Tibial artery (tissue), 4 donors: ENCODE data around the gene GNB4.

Experiments
- DNase-seq, 2 donors: peaks; one replicate each; pipeline ENCODE4 v3.0.0-alpha.2; 2019
- H3K27ac ChIP-seq, 2 donors: fragments of 200-600 bp; sonication (generic) in 1 of 2; 1 replicate in 1 of 2; 2 replicates in 1 of 2; pipeline ENCODE4 v1.5.1; 2018 to 2019; ENCODE audit warnings: mild to moderate bottlenecking in 1 of 2
- H3K27me3 ChIP-seq, 2 donors: fragments of 200-600 bp; sonication (generic) in 1 of 2; one replicate each; pipeline versions ENCODE4 v1.5.1 to v1.6.0; 2016 to 2019
- H3K36me3 ChIP-seq, 3 donors: fragments of 200-600 bp; sonication (generic) in 2 of 3; one replicate each; pipeline ENCODE4 v1.5.1; 2016 to 2019; ENCODE audit warnings: mild to moderate bottlenecking in 2 of 3
- H3K4me1 ChIP-seq, 4 donors: fragments of 200-600 bp; sonication (generic) in 2 of 4; 1 replicate in 3 of 4; 2 replicates in 1 of 4; pipeline ENCODE4 v1.5.1; 2016 to 2019
- H3K4me3 ChIP-seq, 2 donors: fragments of 200-600 bp; sonication (generic) in 1 of 2; 1 replicate in 1 of 2; 2 replicates in 1 of 2; pipeline ENCODE4 v1.5.1; 2018 to 2019; ENCODE audit warnings: mild to moderate bottlenecking in 2 of 2
- H3K9me3 ChIP-seq, 3 donors: fragments of 200-600 bp; sonication (generic) in 1 of 3; one replicate each; pipeline ENCODE4 v1.5.1; 2016 to 2019
- CTCF ChIP-seq, 2 experiments: fragments of 200-600 bp in 1 of 2; fragments of 450-650 bp in 1 of 2; IDR thresholded peaks; one replicate each; pipeline ENCODE4 v1.5.1; 2017 to 2019; ENCODE audit warnings: antibody characterized with exemption in 2 of 2, mild to moderate bottlenecking in 1 of 2, moderate library complexity in 1 of 2
- intact Hi-C: fragments of 100-400 bp; cut with DNase I; formaldehyde crosslinking; loops from one replicate; pipeline ENCODE4 v1.15.0; 2023; ENCODE audit warnings: low total_unique reads

The GNB4 gene

GRCh38 chr3:179415377-179415776 is 35.9 kb downstream of the GNB4 start:
- peaks cover 0 to 16% (median 1%) of the 10 kb centered on the region in 4 donors for H3K4me1 ChIP-seq
- H3K4me3 ChIP-seq: no peak overlapping the region
- no peaks in the 10 kb centered on the region for H3K27me3 ChIP-seq
- intact Hi-C loops: no loop called here
- TF ChIP-seq CTCF (IDR thresholded peaks at IDR 0.05): no peak
- no peaks in the 10 kb centered on the region for H3K9me3 ChIP-seq
- H3K36me3 ChIP-seq: peaks cover 0 to 41% (median 41%) of the 10 kb centered on the region in 3 donors
- no peak for DNase-seq
- H3K27ac ChIP-seq: peak overlapping the region in 1 of 2 donors; percentile 43

DNA sequence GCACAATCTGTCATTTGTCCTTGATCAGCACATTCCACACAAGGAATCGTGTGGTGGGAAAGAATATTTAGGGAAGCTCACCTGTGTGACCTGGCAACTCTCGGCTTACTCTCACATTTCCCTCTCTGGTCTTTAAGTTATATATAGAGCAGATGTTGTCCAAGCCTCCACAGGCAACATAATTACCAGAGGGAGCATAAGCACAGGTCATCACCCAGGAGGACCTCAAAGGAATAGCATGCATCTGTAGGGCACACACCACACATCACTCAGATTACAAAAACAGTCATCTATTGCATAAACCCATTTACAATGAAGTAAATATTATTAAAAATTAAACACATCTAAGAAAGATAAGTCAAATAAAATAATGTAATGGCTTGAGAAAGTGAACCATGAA is 36.5 kb downstream of the GNB4 start:
- Histone ChIP-seq H3K27me3 (no peaks in the 10 kb centered on the region), H3K27ac (no peak overlapping the region), H3K4me1 (peaks cover 0 to 16% (median 1%) of the 10 kb centered on the region in 4 donors), H3K9me3 (no peaks in the 10 kb centered on the region), H3K4me3 (no peak overlapping the region), H3K36me3 (peaks cover 0 to 44% (median 41%) of the 10 kb centered on the region in 3 donors)
- DNase-seq: no peak
- intact Hi-C loops: no loop called here
- TF ChIP-seq CTCF (IDR thresholded peaks at IDR 0.05): no peak

DNA sequence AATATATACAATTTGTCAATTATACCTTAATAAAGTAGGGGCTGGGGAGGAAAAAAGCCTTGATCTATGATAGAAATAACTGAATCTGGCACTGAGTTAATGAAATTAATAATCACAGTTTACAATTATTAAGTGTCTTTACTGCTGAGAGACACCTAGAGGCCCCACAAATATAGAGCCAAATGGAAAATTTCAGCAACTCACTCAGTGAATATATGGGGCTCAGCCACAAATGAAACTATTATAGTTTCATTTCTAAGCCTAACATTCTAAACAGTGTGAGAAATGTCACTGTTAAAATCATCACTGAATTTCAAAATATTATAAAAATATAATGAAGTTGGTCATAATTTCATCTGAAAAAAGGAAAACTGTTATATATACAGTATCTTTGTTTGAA is 40.3 kb downstream of the GNB4 start:
- H3K27ac ChIP-seq: no peak overlapping the region
- H3K9me3 ChIP-seq: no peaks in the 10 kb centered on the region
- H3K36me3 ChIP-seq: peaks cover 6 to 39% (median 35%) of the 10 kb centered on the region in 3 donors
- no peaks in the 10 kb centered on the region for H3K27me3 ChIP-seq
- no peak for DNase-seq
- H3K4me1 ChIP-seq: peaks cover 0 to 4% (median 0%) of the 10 kb centered on the region in 4 donors
- TF ChIP-seq CTCF (IDR thresholded peaks at IDR 0.05): no peak
- no peak overlapping the region for H3K4me3 ChIP-seq
- intact Hi-C loops: no loop called here

DNA sequence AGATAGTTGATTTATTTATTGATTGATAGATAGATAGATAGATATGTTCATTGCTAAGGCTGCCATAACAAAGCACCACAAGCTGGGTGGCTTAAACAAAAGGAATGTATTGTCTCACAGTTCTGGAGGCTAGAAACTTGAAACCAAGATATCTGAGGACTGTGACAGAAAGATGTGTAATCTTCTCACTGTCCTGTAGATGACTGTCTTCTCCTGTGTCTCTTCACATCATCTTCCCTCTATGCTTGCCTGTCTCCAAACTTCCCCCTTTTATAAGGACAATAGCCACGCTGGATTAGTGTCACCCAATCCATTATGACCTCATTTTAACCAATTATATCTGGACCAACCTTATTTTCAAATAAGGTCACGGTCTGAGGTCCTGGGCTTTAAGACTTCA is 40.9 kb downstream of the GNB4 start:
- H3K4me3 ChIP-seq: no peak overlapping the region
- no peaks in the 10 kb centered on the region for H3K27me3 ChIP-seq
- no peak for TF ChIP-seq CTCF (IDR thresholded peaks at IDR 0.05)
- intact Hi-C loops: no loop called here
- no peaks in the 10 kb centered on the region for H3K4me1 ChIP-seq
- no peak for DNase-seq
- H3K36me3 ChIP-seq: peaks cover 9 to 45% (median 37%) of the 10 kb centered on the region in 3 donors
- H3K9me3 ChIP-seq: no peaks in the 10 kb centered on the region
- H3K27ac ChIP-seq: no peak overlapping the region

- H3K4me3 ChIP-seq: no peak overlapping the region
Observed at GRCh38 chr3:179404307-179404706, 47.0 kb downstream of the GNB4 start.

More at GRCh38 chr3:179404307-179404706, 47.0 kb downstream of the GNB4 start:
- no peak for TF ChIP-seq CTCF (IDR thresholded peaks at IDR 0.05)
- Histone ChIP-seq H3K27me3 (no peaks in the 10 kb centered on the region), H3K36me3 (peaks cover 27 to 53% (median 41%) of the 10 kb centered on the region in 3 donors), H3K4me1 (peaks cover 0 to under 1% (median 0%) of the 10 kb centered on the region in 4 donors), H3K27ac (no peak overlapping the region), H3K9me3 (no peaks in the 10 kb centered on the region)
- intact Hi-C loops: no loop called here
- no peak for DNase-seq
